WI38 (cell line): Measurements from ENCODE around the gene CHST12.
A peak's percentile ranks its signal among the peaks of the same experiment; 100 is the strongest.

Experiments used
- H3K4me3 ChIP-seq: 2 replicates; pipeline ENCODE4 v1.5.1; 2011; ENCODE audit warnings: low read depth, mild to moderate bottlenecking, control low read depth, low read length
- TF ChIP-seq, protein P1 (sequence below): IDR thresholded peaks from 2 replicates; pipeline ENCODE4 v1.5.1; 2012; ENCODE audit warnings: low read depth, mild to moderate bottlenecking, control low read depth, low read length

The CHST12 gene

DNA sequence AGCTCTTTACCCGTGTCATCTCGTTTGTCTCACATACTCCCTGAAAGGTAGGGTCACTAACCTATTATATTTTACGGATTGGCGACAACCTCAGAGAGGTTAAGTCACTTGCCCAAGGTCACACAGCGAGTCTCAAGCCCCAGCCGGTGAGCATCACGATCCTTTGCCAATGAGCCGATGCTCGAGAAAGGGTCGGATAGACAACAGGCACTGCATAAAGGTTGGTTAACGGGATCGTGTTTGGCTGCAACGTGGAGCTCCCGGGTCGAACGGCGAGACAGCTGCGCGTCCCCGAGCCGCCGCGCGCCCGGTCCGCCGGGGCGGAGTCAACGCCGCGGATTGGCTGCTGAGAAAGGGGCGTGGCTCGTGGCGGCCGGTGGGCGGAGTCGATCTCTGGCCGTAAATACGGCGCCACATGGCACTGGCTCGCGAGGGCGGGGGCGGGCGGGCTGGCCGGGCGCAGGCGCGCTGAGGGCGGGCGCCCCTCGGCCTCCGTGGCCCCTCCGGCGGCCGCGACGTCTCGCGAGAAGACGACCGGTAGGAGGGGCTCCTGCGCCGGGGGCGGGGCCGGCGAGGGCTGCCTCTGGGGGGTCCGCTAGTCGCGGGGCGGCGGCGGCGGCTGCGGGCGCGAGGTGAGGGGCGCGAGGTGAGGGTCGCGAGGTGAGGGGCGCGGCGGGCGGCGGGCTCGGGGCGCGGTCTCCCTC, at the start of gene CHST12:
Gene CHST12, plus strand, starts transcription at position 598 of the 704 bp plus-strand sequence. CDS start 29,029 bp downstream, outside the sequence.
- peak within 1 kb of the TSS; percentile 82 for H3K4me3 ChIP-seq

GRCh38 chr7:2353936-2354185, 49.5 kb upstream of the CHST12 start:
- peak overlapping the region; percentile 89 for H3K4me3 ChIP-seq
- TF ChIP-seq, protein P1, sequence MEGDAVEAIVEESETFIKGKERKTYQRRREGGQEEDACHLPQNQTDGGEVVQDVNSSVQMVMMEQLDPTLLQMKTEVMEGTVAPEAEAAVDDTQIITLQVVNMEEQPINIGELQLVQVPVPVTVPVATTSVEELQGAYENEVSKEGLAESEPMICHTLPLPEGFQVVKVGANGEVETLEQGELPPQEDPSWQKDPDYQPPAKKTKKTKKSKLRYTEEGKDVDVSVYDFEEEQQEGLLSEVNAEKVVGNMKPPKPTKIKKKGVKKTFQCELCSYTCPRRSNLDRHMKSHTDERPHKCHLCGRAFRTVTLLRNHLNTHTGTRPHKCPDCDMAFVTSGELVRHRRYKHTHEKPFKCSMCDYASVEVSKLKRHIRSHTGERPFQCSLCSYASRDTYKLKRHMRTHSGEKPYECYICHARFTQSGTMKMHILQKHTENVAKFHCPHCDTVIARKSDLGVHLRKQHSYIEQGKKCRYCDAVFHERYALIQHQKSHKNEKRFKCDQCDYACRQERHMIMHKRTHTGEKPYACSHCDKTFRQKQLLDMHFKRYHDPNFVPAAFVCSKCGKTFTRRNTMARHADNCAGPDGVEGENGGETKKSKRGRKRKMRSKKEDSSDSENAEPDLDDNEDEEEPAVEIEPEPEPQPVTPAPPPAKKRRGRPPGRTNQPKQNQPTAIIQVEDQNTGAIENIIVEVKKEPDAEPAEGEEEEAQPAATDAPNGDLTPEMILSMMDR, result no peak

More for the DNA sequence above, at the start of gene CHST12:
- TF ChIP-seq, protein P1, result no peak

DNA sequence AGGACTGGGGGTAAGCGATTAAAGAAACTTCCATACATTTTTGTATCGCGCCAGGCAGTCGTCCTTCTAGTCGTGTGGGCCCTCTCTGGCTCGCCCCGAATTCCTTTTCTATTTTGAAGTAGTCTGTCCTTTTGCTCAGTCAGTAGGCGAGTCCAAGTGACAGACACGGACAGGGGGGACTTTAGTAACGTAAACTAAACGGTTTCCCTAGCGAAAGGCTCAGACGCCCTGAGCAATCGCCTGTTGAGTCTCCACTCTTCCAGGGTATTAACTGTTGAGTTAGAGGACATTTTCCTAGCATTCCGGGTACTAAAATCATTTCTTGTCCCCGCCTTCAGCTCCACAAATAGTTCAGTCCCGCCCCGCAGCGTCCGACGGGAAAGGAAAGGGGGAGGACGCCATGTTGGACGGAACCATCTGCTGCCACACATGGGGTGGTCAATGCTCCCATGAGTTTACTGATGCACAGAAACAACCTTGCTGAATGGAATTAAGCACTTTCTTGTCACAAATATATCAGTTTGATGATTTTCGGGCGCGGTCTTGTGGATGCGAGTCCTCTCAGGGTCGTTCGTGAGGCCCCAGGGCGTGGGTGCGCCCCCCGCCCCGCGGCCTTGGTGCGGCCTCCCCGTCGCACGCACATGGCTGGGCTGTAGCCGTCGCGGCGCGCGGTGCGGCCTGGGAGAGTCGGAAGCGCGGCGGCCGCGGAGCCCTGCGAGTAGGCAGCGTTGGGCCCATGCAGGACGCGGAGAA, 49.0 kb upstream of the CHST12 start, which contains the start of gene EIF3B:
Gene EIF3B, plus strand, starts transcription at position 642 of the 753 bp plus-strand sequence. Its CDS starts 95 bp downstream, at position 737.
- H3K4me3 ChIP-seq, result peak within 1 kb of the TSS; percentile 89
- TF ChIP-seq, protein P1, result no peak

DNA sequence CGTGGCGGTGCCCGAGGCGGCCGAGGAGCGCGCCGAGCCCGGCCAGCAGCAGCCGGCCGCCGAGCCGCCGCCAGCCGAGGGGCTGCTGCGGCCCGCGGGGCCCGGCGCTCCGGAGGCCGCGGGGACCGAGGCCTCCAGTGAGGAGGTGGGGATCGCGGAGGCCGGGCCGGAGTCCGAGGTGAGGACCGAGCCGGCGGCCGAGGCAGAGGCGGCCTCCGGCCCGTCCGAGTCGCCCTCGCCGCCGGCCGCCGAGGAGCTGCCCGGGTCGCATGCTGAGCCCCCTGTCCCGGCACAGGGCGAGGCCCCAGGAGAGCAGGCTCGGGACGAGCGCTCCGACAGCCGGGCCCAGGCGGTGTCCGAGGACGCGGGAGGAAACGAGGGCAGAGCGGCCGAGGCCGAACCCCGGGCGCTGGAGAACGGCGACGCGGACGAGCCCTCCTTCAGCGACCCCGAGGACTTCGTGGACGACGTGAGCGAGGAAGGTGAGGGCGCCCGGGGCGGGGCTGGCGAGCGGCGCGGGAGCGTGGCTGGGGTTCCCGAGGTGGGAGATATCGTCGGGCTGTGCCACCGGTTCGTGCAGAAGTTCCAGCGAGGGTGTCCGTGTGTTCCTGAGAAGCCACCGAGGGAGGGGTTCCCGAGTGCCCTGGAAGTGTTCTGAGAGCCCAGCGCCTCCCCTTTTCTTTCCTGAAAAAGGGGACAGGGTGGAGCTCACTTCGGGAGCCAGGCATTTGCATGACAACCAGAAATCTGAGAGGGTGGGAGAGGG, 48.3 kb upstream of the CHST12 start:
- TF ChIP-seq, protein P1, result no peak
- H3K4me3 ChIP-seq, result peak overlapping the region; percentile 89

- TF ChIP-seq, protein P1, result no peak
- H3K4me3 ChIP-seq, result peak overlapping the region; percentile 89
These were observed 47.8 kb upstream of the CHST12 start for GRCh38 chr7:2355705-2356008.

- no peak overlapping the region for H3K4me3 ChIP-seq
- TF ChIP-seq, protein P1, result no peak
These were observed 46.2 kb upstream of the CHST12 start for GRCh38 chr7:2357165-2357564.
